Measurements from ENCODE around the gene HCAR1. TPM values are rescaled to one million over a fixed set of nuclear protein-coding genes. Genes with fewer than 3 reads are reported as not detected.
A peak's percentile ranks its signal among the peaks of the same experiment; 100 is the strongest.
"Not testable (repeated sequence)": the region's sequence is repeated elsewhere in the genome, so short reads cannot be mapped to it uniquely, and the experiment has no call there.

HCAR1 gene
- total RNA-seq, 1 donor from 2014 or later, result not detected

- no peak for DNase-seq (ENCODE audit: low read depth in 2 of 2)
Measured at GRCh38 chr12:122722387-122722786, 8.3 kb downstream of the HCAR1 start.

GRCh38 chr12:122721057-122721545 is 9.5 kb downstream of the HCAR1 start:
- peak in 1 of 2 donors; percentile 41 for DNase-seq (ENCODE audit: low read depth in 2 of 2)

- DNase-seq (ENCODE audit: low read depth in 2 of 2), result not testable (repeated sequence)
Measured at GRCh38 chr12:122716658-122717057, 14.0 kb downstream of the HCAR1 start, which contains the start of gene HCAR3. HCAR3 (minus strand) TSS chr12:122716811; CDS start chr12:122716737, 74 bp downstream.

- not testable (repeated sequence) for DNase-seq (ENCODE audit: low read depth in 2 of 2)
Measured at GRCh38 chr12:122715211-122715610, 15.4 kb downstream of the HCAR1 start.

GRCh38 chr12:122713491-122714188 is 17.0 kb downstream of the HCAR1 start:
- DNase-seq (ENCODE audit: low read depth in 2 of 2), result not testable (repeated sequence)

GRCh38 chr12:122711266-122711665 is 19.4 kb downstream of the HCAR1 start:
- DNase-seq (ENCODE audit: low read depth in 2 of 2), result not testable (repeated sequence)

GRCh38 chr12:122710341-122710740 is 20.3 kb downstream of the HCAR1 start:
- not testable (repeated sequence) for DNase-seq (ENCODE audit: low read depth in 2 of 2)

- DNase-seq (ENCODE audit: low read depth in 2 of 2), result not testable (repeated sequence)
Measured at GRCh38 chr12:122709287-122709686, 21.4 kb downstream of the HCAR1 start.

GRCh38 chr12:122703841-122704240 is 26.8 kb downstream of the HCAR1 start:
- not testable (repeated sequence) for DNase-seq (ENCODE audit: low read depth in 2 of 2)

- not testable (repeated sequence) for DNase-seq (ENCODE audit: low read depth in 2 of 2)
Measured at GRCh38 chr12:122702890-122703611, 27.6 kb downstream of the HCAR1 start, which contains the start of gene HCAR2. HCAR2 (minus strand) TSS chr12:122703357; CDS start chr12:122703283, 74 bp downstream.

GRCh38 chr12:122701481-122701880 is 29.2 kb downstream of the HCAR1 start:
- DNase-seq (ENCODE audit: low read depth in 2 of 2), result not testable (repeated sequence)

GRCh38 chr12:122700038-122700710 is 30.5 kb downstream of the HCAR1 start:
- not testable (repeated sequence) for DNase-seq (ENCODE audit: low read depth in 2 of 2)

- DNase-seq (ENCODE audit: low read depth in 2 of 2), result not testable (repeated sequence)
Measured at GRCh38 chr12:122696922-122697321, 33.7 kb downstream of the HCAR1 start.

- no peak for DNase-seq (ENCODE audit: low read depth in 2 of 2)
Measured at GRCh38 chr12:122691566-122691965, 39.1 kb downstream of the HCAR1 start.

- DNase-seq (ENCODE audit: low read depth in 2 of 2), result no peak
Measured at GRCh38 chr12:122688291-122688690, 42.4 kb downstream of the HCAR1 start.

- DNase-seq (ENCODE audit: low read depth in 2 of 2), result peak in 1 of 2 donors; percentile 33
Measured at GRCh38 chr12:122687086-122687485, 43.6 kb downstream of the HCAR1 start.

- DNase-seq (ENCODE audit: low read depth in 2 of 2), result no peak
Measured at GRCh38 chr12:122686538-122686937, 44.1 kb downstream of the HCAR1 start.

GRCh38 chr12:122684297-122684813 is 46.3 kb downstream of the HCAR1 start:
- DNase-seq (ENCODE audit: low read depth in 2 of 2), result no peak

GRCh38 chr12:122681814-122682213 is 48.8 kb downstream of the HCAR1 start:
- no peak for DNase-seq (ENCODE audit: low read depth in 2 of 2)

- DNase-seq (ENCODE audit: low read depth in 2 of 2), result not testable (repeated sequence)
Measured at GRCh38 chr12:122680989-122681388, 49.7 kb downstream of the HCAR1 start.

- not testable (repeated sequence) for DNase-seq (ENCODE audit: low read depth in 2 of 2)
Measured at GRCh38 chr12:122676781-122677180, 53.9 kb downstream of the HCAR1 start.

All from lung microvascular endothelial cell (primary cell).